HG03460 (cell line): ENCODE results near the gene MISP3.
A peak's percentile ranks its signal among the peaks of the same experiment; 100 is the strongest.

Experiments used
- ATAC-seq: cut with Tn5 transposase; IDR thresholded peaks from one replicate; pipeline ENCODE4 v1.9.1; 2021; ENCODE audit not compliant: unreplicated experiment

Gene MISP3

GRCh38 chr19:14078411-14078810 lies 5.8 kb downstream of the MISP3 start:
- no peak for ATAC-seq

GRCh38 chr19:14080887-14081796 lies 8.6 kb downstream of the MISP3 start:
- peak; percentile 73 for ATAC-seq

GRCh38 chr19:14081797-14082674 lies 9.4 kb downstream of the MISP3 start:
- peak; percentile 14 for ATAC-seq

GRCh38 chr19:14082675-14082960 lies 10.0 kb downstream of the MISP3 start:
- no peak for ATAC-seq

- ATAC-seq = no peak
Measured at GRCh38 chr19:14085309-14085995, 12.9 kb downstream of the MISP3 start, which contains the start of gene C19orf67. C19orf67 (minus strand) TSS chr19:14085783; CDS start chr19:14085627, 156 bp downstream.

- ATAC-seq = no peak
Measured at GRCh38 chr19:14086098-14086497, 13.5 kb downstream of the MISP3 start.

- ATAC-seq = no peak
Measured at GRCh38 chr19:14088634-14089411, 16.2 kb downstream of the MISP3 start.

- no peak for ATAC-seq
Measured at GRCh38 chr19:14089412-14089661, 16.8 kb downstream of the MISP3 start.

GRCh38 chr19:14089662-14090508 lies 17.3 kb downstream of the MISP3 start:
- peak; percentile 11 for ATAC-seq

- peak; percentile 37 for ATAC-seq
Measured at GRCh38 chr19:14090509-14091080, 18.0 kb downstream of the MISP3 start, which contains the start of gene SAMD1. SAMD1 (minus strand) TSS chr19:14090751.

GRCh38 chr19:14091081-14091812 lies 18.7 kb downstream of the MISP3 start:
- peak; percentile 42 for ATAC-seq

GRCh38 chr19:14091813-14092462 lies 19.4 kb downstream of the MISP3 start:
- ATAC-seq = peak; percentile 12

GRCh38 chr19:14093117-14093823 lies 20.7 kb downstream of the MISP3 start:
- no peak for ATAC-seq

GRCh38 chr19:14094854-14095253 lies 22.3 kb downstream of the MISP3 start:
- no peak for ATAC-seq

- ATAC-seq = no peak
Measured at GRCh38 chr19:14096272-14096992, 23.8 kb downstream of the MISP3 start.

GRCh38 chr19:14097532-14098151 lies 25.1 kb downstream of the MISP3 start:
- ATAC-seq = no peak
